H1 (cell line): ENCODE measurements around the gene TSC22D4. TPM values are rescaled to one million over a fixed set of nuclear protein-coding genes. Genes with fewer than 3 reads are reported as not detected.

Experiments
- CHD1 ChIP-seq: IDR thresholded peaks from 2 replicates; pipeline ENCODE4 v1.6.1; 2012; ENCODE audit warnings: low read depth, low read length, improper control_type of control experiment
- CTBP2 ChIP-seq: IDR thresholded peaks from 2 replicates; pipeline ENCODE4 v1.7.0; 2011; ENCODE audit warnings: borderline replicate concordance, mild to moderate bottlenecking, moderate library complexity, mixed read lengths, low read length; ENCODE audit not compliant: insufficient read depth, insufficient read length
- SAP30 ChIP-seq: fragments of 300-600 bp; sonication (generic); IDR thresholded peaks from 2 replicates; pipeline ENCODE4 v1.7.1; 2012; ENCODE audit warnings: low read length, moderate library complexity, mild to moderate bottlenecking, inconsistent platforms; ENCODE audit not compliant: insufficient read depth, insufficient replicate concordance
- polyA plus RNA-seq, 7 experiments: library from polyadenylated mRNA; depleted of rRNA in 3 of 7; stranded (reverse) in 5 of 7; unstranded in 2 of 7; fragments of >200 nt in 5 of 7; fragments of 200-250 nt in 2 of 7; gene quantifications; 1 replicate in 5 of 7; 2 replicates in 1 of 7; 4 replicates in 1 of 7; pipeline versions ENCODE4 v1.2.1 to v1.2.3, GENCODE V29; 2011 to 2013; ENCODE audit warnings: missing spikeins in 2 of 7, mixed read lengths in 2 of 7
- total RNA-seq: library from RNA; stranded (reverse); fragmentation: NEBNext Ultra II Directional; extraction: Animal tissue kit (Norgen Biotek cat#: 25700); gene quantifications from 2 replicates; pipeline ENCODE4 v1.2.1, GENCODE V29; 2021
- TF ChIP-seq, protein P1 (sequence below), 3 experiments: IDR thresholded peaks; 1 replicate in 2 of 3; 2 replicates in 1 of 3; pipeline versions ENCODE4 v1.5.1 to v1.6.1; 2011; ENCODE audit warnings: low read length in 3 of 3, mild to moderate bottlenecking in 3 of 3, inconsistent platforms in 2 of 3, low read depth in 1 of 3, moderate library complexity in 1 of 3; ENCODE audit not compliant: insufficient read depth in 1 of 3; ENCODE audit errors: control extremely low read depth in 1 of 3
- TF ChIP-seq, protein P2 (sequence below): IDR thresholded peaks from 2 replicates; pipeline ENCODE4 v1.6.1; 2012; ENCODE audit warnings: inconsistent platforms

TSC22D4 gene
- total and polyA plus RNA-seq, 2 of the 8 experiments (the other 6 are each of a cell fraction or from before 2014, with no cell fraction given) = 13.2 to 20.3 TPM

DNA sequence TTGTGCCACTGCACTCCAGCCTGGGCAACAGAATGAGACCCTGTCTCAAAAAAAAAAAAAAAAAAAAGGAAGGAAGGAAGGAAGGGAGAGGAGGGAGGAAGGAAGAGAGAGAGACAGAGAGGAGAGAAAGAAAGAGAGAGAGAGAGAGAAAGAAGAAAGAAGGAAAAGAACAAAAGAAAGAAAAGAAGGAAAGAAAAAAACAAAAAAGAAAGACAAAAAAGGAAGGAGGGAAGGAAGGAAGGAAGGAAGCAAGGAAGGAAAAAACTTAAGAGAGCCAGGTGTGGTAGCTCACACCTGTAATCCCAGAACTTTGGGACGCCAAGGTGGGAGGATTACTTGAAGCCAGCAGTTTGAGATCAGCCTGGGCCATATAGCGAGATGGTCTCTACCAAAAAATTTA is 14.2 kb downstream of the TSC22D4 start (continued):
- TF ChIP-seq, protein P1, sequence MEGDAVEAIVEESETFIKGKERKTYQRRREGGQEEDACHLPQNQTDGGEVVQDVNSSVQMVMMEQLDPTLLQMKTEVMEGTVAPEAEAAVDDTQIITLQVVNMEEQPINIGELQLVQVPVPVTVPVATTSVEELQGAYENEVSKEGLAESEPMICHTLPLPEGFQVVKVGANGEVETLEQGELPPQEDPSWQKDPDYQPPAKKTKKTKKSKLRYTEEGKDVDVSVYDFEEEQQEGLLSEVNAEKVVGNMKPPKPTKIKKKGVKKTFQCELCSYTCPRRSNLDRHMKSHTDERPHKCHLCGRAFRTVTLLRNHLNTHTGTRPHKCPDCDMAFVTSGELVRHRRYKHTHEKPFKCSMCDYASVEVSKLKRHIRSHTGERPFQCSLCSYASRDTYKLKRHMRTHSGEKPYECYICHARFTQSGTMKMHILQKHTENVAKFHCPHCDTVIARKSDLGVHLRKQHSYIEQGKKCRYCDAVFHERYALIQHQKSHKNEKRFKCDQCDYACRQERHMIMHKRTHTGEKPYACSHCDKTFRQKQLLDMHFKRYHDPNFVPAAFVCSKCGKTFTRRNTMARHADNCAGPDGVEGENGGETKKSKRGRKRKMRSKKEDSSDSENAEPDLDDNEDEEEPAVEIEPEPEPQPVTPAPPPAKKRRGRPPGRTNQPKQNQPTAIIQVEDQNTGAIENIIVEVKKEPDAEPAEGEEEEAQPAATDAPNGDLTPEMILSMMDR (IDR thresholded peaks at IDR 0.05; ENCODE audit: control extremely low read depth in 1 of 3, insufficient read depth in 1 of 3, low read depth in 1 of 3, low read length in 3 of 3) = no peak
- TF ChIP-seq SAP30 = no peak
- TF ChIP-seq CHD1 = no peak
- TF ChIP-seq CTBP2 = no peak
- TF ChIP-seq, protein P2, sequence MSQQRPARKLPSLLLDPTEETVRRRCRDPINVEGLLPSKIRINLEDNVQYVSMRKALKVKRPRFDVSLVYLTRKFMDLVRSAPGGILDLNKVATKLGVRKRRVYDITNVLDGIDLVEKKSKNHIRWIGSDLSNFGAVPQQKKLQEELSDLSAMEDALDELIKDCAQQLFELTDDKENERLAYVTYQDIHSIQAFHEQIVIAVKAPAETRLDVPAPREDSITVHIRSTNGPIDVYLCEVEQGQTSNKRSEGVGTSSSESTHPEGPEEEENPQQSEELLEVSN = no peak
- TF ChIP-seq, all 59 proteins: peak for 0
